ENCODE data around the gene CNNM3. TPM values are rescaled to one million over a fixed set of nuclear protein-coding genes. Genes with fewer than 3 reads are reported as not detected.

The CNNM3 gene
- total RNA-seq, 1 donor from 2014 or later = 14.7 TPM

GRCh38 chr2:96875498-96876268 is 59.6 kb downstream of the CNNM3 start:
- Mint-ChIP-seq H3K27ac (ENCODE audit: unreplicated experiment) (peak overlapping the region; percentile 99), H3K36me3 (ENCODE audit: low read depth, unreplicated experiment) (peaks cover 8% of the 10 kb centered on the region), H3K4me1 (ENCODE audit: unreplicated experiment) (peaks cover 70% of the 10 kb centered on the region), H3K4me3 (ENCODE audit: unreplicated experiment) (no peak overlapping the region), H3K9me3 (ENCODE audit: unreplicated experiment) (no peaks in the 10 kb centered on the region), H3K27me3 (ENCODE audit: unreplicated experiment) (peaks cover 24% of the 10 kb centered on the region)
- no peak for TF ChIP-seq CTCF (IDR thresholded peaks at IDR 0.05; ENCODE audit: unreplicated experiment)
- no peak for DNase-seq (ENCODE audit: low spot score)

GRCh38 chr2:96876269-96877041 is 60.4 kb downstream of the CNNM3 start:
- Mint-ChIP-seq H3K4me3 (ENCODE audit: unreplicated experiment) (no peak overlapping the region), H3K4me1 (ENCODE audit: unreplicated experiment) (peaks cover 70% of the 10 kb centered on the region), H3K27ac (ENCODE audit: unreplicated experiment) (peak overlapping the region; percentile 61), H3K9me3 (ENCODE audit: unreplicated experiment) (no peaks in the 10 kb centered on the region), H3K27me3 (ENCODE audit: unreplicated experiment) (peaks cover 27% of the 10 kb centered on the region), H3K36me3 (ENCODE audit: low read depth, unreplicated experiment) (peaks cover under 1% of the 10 kb centered on the region)
- DNase-seq (ENCODE audit: low spot score) = no peak
- TF ChIP-seq CTCF (IDR thresholded peaks at IDR 0.05; ENCODE audit: unreplicated experiment) = no peak

- no peak overlapping the region for H3K4me3 Mint-ChIP-seq (ENCODE audit: unreplicated experiment)
Measured at GRCh38 chr2:96877042-96877451, 61.0 kb downstream of the CNNM3 start.

GRCh38 chr2:96877631-96878092 is 61.6 kb downstream of the CNNM3 start:
- no peaks in the 10 kb centered on the region for H3K36me3 Mint-ChIP-seq (ENCODE audit: low read depth, unreplicated experiment)
- H3K9me3 Mint-ChIP-seq (ENCODE audit: unreplicated experiment) = no peaks in the 10 kb centered on the region
- no peak for TF ChIP-seq CTCF (IDR thresholded peaks at IDR 0.05; ENCODE audit: unreplicated experiment)
- H3K27me3 Mint-ChIP-seq (ENCODE audit: unreplicated experiment) = peaks cover 24% of the 10 kb centered on the region
- H3K27ac Mint-ChIP-seq (ENCODE audit: unreplicated experiment) = no peak overlapping the region
- peaks cover 69% of the 10 kb centered on the region for H3K4me1 Mint-ChIP-seq (ENCODE audit: unreplicated experiment)
- no peak for DNase-seq (ENCODE audit: low spot score)
- no peak overlapping the region for H3K4me3 Mint-ChIP-seq (ENCODE audit: unreplicated experiment)

More at GRCh38 chr2:96877042-96877451, 61.0 kb downstream of the CNNM3 start:
- no peak for DNase-seq (ENCODE audit: low spot score)
- Mint-ChIP-seq H3K27me3 (ENCODE audit: unreplicated experiment) (peaks cover 26% of the 10 kb centered on the region), H3K9me3 (ENCODE audit: unreplicated experiment) (no peaks in the 10 kb centered on the region), H3K27ac (ENCODE audit: unreplicated experiment) (no peak overlapping the region), H3K4me1 (ENCODE audit: unreplicated experiment) (peaks cover 75% of the 10 kb centered on the region), H3K36me3 (ENCODE audit: low read depth, unreplicated experiment) (no peaks in the 10 kb centered on the region)
- TF ChIP-seq CTCF (IDR thresholded peaks at IDR 0.05; ENCODE audit: unreplicated experiment) = no peak

Measured in endothelial cell (in vitro differentiated cells).